Activated CD4-positive, alpha-beta memory T cell treated with anti-CD3 and anti-CD28 coated beads for 36 hours (primary cell): Measurements from ENCODE around the gene ARMH3. TPM values are rescaled to one million over a fixed set of nuclear protein-coding genes. Genes with fewer than 3 reads are reported as not detected.
A peak's percentile ranks its signal among the peaks of the same experiment; 100 is the strongest.
"Not testable (repeated sequence)": the region's sequence is repeated elsewhere in the genome, so short reads cannot be mapped to it uniquely, and the experiment has no call there.

ENCODE experiments used
- CTCF ChIA-PET: fragments of 350-600 bp; sonication (Branson Sonifier 250); formaldehyde crosslinking; loops from one replicate; lab custom pipeline; 2021; ENCODE audit warnings: antibody characterized with exemption, inconsistent platforms; lab: Charles Lee
- POLR2A ChIA-PET: fragments of 350-600 bp; sonication (Branson Sonifier 250); formaldehyde crosslinking; loops from one replicate; lab custom pipeline; 2021; ENCODE audit warnings: antibody characterized with exemption; lab: Charles Lee
- DNase-seq: peaks from one replicate; pipeline ENCODE4 v3.0.0-alpha.2; 2020
- H3K27ac Mint-ChIP-seq: one replicate; pipeline ENCODE4 v1.8.0; 2021; ENCODE audit warnings: mixed read lengths
- H3K27me3 Mint-ChIP-seq: one replicate; pipeline ENCODE4 v1.8.0; 2021; ENCODE audit warnings: mixed read lengths
- H3K36me3 Mint-ChIP-seq: one replicate; pipeline ENCODE4 v1.8.0; 2021; ENCODE audit warnings: mixed read lengths
- H3K4me1 Mint-ChIP-seq: one replicate; pipeline ENCODE4 v1.8.0; 2021; ENCODE audit warnings: low read depth, mixed read lengths
- H3K4me3 Mint-ChIP-seq: one replicate; pipeline ENCODE4 v1.8.0; 2021; ENCODE audit warnings: mild to moderate bottlenecking, mixed read lengths
- H3K9me3 Mint-ChIP-seq: one replicate; pipeline ENCODE4 v1.8.0; 2021; ENCODE audit warnings: mixed read lengths
- intact Hi-C: fragments of 100-400 bp; cut with micrococcal nuclease; formaldehyde crosslinking; loops from one replicate; pipeline ENCODE4 v1.15.1; 2023
- total RNA-seq, 2 experiments: library from RNA; stranded (reverse); gene quantifications; one replicate each; pipeline ENCODE4 v1.2.3, GENCODE V29; 2021

ARMH3 gene
- total RNA-seq, 2 experiments from 2014 or later: 16.1 to 18.8 TPM

DNA sequence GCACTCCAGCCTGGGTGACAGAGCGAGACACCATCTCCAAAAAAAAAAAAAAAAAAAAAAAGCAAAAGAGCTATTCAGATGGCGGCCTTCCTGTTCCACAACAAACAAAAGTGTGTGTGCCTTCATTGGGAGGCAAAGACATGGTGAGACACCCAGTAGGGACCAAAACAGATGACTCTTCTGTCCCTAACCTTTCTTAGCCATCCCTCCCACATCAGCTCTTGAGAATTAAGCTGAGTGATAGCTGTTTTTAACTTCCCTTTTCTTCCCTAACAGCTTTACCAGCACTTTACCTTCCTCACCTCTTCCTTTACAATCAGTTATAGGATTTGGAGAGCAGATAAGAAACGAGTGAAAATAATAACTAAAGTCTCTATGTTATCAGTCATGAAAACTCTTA is 48.2 kb downstream of the ARMH3 start:
- DNase-seq: no peak
- Mint-ChIP-seq H3K4me1 (peaks cover 4% of the 10 kb centered on the region), H3K27me3 (no peaks in the 10 kb centered on the region), H3K4me3 (no peak overlapping the region), H3K9me3 (no peaks in the 10 kb centered on the region), H3K27ac (no peak overlapping the region), H3K36me3 (peaks cover 28% of the 10 kb centered on the region)
- CTCF ChIA-PET: interaction anchor here (3.7 to 7.0 kb wide), 3 partner anchors 65 to 168 kb away, joined by 22 to 248 read pairs (median 69); partner anchors contain the start of gene KCNIP2
- intact Hi-C loops: no loop called here
- POLR2A ChIA-PET: interaction anchor here (0.9 kb wide), 1 partner anchor 57 kb away, joined by 3 read pairs; no protein-coding TSS in a partner anchor

DNA sequence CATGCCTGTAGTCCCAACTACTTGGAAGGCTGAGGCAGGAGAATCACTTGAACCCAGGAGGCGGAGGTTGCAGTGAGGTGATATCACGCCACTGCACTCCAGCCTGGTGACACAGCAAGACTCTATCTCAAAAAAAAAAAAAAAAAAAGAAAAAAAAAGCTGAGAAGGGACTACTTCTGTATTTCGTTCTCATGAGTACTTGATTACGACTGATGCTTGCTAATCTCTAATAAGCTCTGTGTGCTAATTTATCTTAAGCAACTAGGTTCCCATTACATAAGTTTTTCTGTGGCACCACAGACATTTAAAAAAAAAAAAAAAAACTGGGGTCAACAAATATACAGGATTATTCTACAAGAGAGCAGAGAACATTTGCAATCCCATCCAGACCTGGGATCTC is 48.9 kb downstream of the ARMH3 start:
- CTCF ChIA-PET: interaction anchor here (5.9 to 7.0 kb wide), 2 partner anchors 118 to 168 kb away, joined by 69 to 248 read pairs; partner anchors contain the start of gene KCNIP2
- H3K4me3 Mint-ChIP-seq, intact Hi-C loops, H3K27ac Mint-ChIP-seq, DNase-seq, H3K27me3 Mint-ChIP-seq, H3K9me3 Mint-ChIP-seq, H3K4me1 Mint-ChIP-seq, POLR2A ChIA-PET: not testable (repeated sequence)
- H3K36me3 Mint-ChIP-seq: peaks cover 29% of the 10 kb centered on the region

DNA sequence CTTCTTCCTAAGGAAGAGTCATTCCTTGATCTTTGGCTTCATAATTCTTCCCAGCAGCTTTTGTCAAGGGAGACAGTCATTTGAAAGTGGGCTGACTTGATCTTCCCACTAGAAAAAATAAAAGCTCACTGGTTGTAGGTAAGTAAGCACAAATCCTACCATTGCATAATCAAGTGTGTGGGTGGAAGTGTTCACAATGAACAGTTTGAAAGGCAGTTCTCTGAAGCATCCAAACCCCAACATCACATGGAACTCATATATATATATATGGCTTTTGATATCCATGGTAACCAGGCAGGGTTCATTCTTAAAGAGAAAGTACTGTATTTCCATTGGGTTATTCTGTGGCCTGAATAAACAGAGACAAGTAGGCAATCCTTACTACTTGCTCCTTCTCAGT is 51.6 kb downstream of the ARMH3 start:
- H3K9me3 Mint-ChIP-seq: no peaks in the 10 kb centered on the region
- H3K27me3 Mint-ChIP-seq: no peaks in the 10 kb centered on the region
- no peak for DNase-seq
- H3K4me1 Mint-ChIP-seq: peaks cover 18% of the 10 kb centered on the region
- POLR2A ChIA-PET: interaction anchor here (0.7 kb wide), 1 partner anchor 159 kb away, joined by 3 read pairs; no protein-coding TSS in a partner anchor
- H3K4me3 Mint-ChIP-seq: no peak overlapping the region
- H3K27ac Mint-ChIP-seq: no peak overlapping the region
- CTCF ChIA-PET: interaction anchor here (1.1 to 3.6 kb wide), 2 partner anchors 163 to 168 kb away, joined by 5 to 24 read pairs; no protein-coding TSS in a partner anchor
- peaks cover 30% of the 10 kb centered on the region for H3K36me3 Mint-ChIP-seq
- intact Hi-C loops: no loop called here

DNA sequence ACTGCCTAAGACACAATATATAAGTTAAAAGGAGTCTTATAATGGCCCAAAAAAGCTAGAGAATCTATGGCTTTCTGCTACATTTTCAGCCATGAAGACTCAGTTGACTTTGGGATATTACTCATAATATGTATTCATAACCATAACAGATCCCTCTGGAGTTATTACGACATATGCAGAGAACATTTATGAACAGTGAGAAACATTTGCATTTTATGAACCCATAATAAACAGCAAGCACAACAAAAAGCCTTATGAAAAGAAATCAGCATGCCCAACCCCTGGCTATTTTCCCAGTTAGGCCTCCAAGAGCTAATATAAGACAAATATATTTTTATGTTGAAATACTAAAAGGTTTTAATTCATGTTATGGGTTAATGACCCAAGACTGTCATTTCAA is 52.4 kb downstream of the ARMH3 start:
- intact Hi-C loops: no loop called here
- H3K4me1 Mint-ChIP-seq: peaks cover 18% of the 10 kb centered on the region
- CTCF ChIA-PET: interaction anchor here (0.6 to 3.6 kb wide), 3 partner anchors 162 to 202 kb away, joined by 3 to 24 read pairs (median 5); no protein-coding TSS in a partner anchor
- DNase-seq: no peak
- H3K27ac Mint-ChIP-seq: no peak overlapping the region
- H3K9me3 Mint-ChIP-seq: no peaks in the 10 kb centered on the region
- no peak overlapping the region for H3K4me3 Mint-ChIP-seq
- no peaks in the 10 kb centered on the region for H3K27me3 Mint-ChIP-seq
- H3K36me3 Mint-ChIP-seq: peaks cover 31% of the 10 kb centered on the region
- POLR2A ChIA-PET: interaction anchor here (0.7 kb wide), 1 partner anchor 158 kb away, joined by 3 read pairs; no protein-coding TSS in a partner anchor

DNA sequence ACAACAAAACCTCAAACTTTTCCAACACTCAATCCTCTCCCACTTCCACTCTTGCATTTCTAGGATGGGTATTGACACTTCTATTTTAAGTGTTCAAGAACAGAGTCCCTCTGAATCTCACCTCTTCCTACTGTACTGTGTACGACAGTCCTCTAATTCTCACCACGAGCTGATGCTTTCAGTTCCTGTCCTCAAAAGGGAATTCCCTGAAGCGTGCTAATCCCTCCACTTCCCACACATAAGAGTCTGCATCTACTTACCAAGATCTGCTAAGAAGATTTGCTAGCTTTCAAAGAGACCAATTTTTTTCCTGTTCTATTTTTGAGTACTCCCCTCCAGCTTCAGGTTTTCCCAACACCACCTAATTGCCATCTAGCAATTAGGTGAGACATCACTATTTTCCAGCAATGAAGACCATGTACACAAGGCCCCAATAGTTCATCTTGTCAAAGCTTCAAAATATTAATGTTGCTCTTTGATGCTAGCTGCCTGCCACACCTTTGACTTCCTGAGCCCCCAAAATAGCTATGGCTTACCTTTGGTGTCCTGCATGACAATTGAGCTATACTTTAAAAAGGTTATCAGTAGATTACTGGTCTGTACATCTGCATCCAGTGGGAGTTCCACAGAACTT is 54.4 kb downstream of the ARMH3 start:
- DNase-seq: peak; percentile 10
- no peak overlapping the region for H3K27ac Mint-ChIP-seq
- H3K4me1 Mint-ChIP-seq: peaks cover 18% of the 10 kb centered on the region
- H3K9me3 Mint-ChIP-seq: no peaks in the 10 kb centered on the region
- ChIA-PET CTCF (interaction anchor here (0.7 to 3.6 kb wide), 5 partner anchors 9 to 160 kb away, joined by 3 to 24 read pairs (median 6); no protein-coding TSS in a partner anchor), POLR2A (interaction anchor here (0.6 to 1.1 kb wide), 2 partner anchors 131 to 1014 kb away, joined by 3 read pairs; no protein-coding TSS in a partner anchor)
- H3K36me3 Mint-ChIP-seq: peaks cover 28% of the 10 kb centered on the region
- intact Hi-C loops: no loop called here
- H3K4me3 Mint-ChIP-seq: no peak overlapping the region
- no peaks in the 10 kb centered on the region for H3K27me3 Mint-ChIP-seq

DNA sequence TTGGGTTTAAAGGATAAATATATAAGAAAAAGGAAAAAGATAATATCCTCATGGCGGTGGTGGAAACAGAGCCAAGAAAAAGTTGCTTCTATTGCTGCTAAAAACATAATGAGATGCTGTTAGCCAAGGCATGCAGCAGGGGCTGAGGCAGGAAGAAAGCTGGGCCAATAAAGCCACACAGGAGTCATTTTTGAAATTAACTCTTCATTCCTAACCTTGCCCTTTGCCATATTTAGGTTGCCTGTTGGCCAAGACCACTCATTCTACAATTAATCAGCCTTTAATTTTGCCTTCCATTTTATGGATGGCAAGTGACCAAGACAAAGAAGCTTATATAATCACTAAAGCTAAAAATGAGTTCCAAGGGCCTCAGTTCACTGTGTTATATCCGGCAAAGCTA is 58.2 kb downstream of the ARMH3 start:
- no peak overlapping the region for H3K4me3 Mint-ChIP-seq
- no peaks in the 10 kb centered on the region for H3K27me3 Mint-ChIP-seq
- DNase-seq: no peak
- peaks cover 18% of the 10 kb centered on the region for H3K36me3 Mint-ChIP-seq
- ChIA-PET CTCF (interaction anchor here (2.4 to 4.0 kb wide), 2 partner anchors 12 to 157 kb away, joined by 13 to 30 read pairs; no protein-coding TSS in a partner anchor), POLR2A (no interaction called here)
- H3K4me1 Mint-ChIP-seq: peaks cover 22% of the 10 kb centered on the region
- no peaks in the 10 kb centered on the region for H3K9me3 Mint-ChIP-seq
- intact Hi-C loops: no loop called here
- no peak overlapping the region for H3K27ac Mint-ChIP-seq

DNA sequence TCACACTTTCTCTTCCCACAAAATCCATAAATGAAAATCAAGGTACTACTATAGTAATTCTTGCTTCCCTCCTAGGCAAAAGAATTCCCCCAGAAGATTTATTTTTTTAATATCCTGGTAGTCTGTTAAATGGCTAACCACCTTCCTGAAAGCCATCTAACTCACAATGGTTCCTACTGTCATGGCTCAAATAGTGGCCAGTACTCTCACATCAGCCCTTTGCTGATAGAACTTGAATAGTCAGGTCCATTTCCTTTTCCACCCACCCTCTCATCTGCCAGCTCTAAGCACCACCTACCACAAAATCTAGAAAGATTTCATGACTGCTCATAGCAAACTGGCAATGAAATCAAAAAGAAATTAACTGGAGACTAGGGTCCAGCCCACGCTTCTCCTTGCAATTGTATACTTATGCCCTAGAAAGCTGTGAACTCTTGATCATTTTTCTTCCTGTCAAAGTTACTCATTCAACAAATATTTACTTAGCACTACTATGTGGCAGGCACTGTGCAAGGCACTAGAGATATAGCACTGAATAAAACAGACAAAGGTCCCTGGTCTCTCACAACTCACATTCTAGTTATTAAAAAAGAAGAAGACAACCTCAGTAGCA is 60.4 kb downstream of the ARMH3 start:
- intact Hi-C loops: no loop called here
- POLR2A ChIA-PET: no interaction called here
- Mint-ChIP-seq H3K9me3 (no peaks in the 10 kb centered on the region), H3K4me3 (no peak overlapping the region), H3K27me3 (no peaks in the 10 kb centered on the region), H3K27ac (no peak overlapping the region), H3K36me3 (peaks cover 19% of the 10 kb centered on the region), H3K4me1 (peaks cover 9% of the 10 kb centered on the region)
- CTCF ChIA-PET: interaction anchor here (0.8 to 4.0 kb wide), 4 partner anchors 14 to 106 kb away, joined by 3 to 30 read pairs (median 4); no protein-coding TSS in a partner anchor
- DNase-seq: no peak

DNA sequence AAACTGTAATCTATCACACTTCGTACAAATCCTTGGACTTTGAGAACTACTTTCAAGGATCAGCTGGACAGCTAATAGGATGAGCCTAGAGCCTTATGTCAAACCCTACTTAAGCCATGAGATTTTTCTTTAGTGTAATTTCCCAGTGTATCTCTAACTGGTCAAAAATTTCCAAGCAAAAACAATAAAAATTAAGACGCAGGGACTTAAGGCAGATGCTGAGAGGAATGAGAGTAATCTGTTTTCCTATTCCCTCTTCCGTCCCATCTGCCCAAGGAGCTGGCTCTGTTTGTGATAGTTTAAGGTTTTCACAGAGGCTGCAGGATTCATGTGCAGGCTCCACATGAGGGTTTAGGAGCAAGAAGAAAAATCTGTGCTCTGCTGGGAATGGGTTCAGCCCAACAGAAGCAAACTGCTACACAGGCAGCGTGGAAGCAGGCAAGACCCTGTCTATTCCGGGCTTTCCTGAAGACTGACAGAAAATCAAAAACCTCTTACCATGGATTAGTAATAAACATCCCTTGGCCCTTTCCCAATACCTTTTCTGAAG is 62.2 kb downstream of the ARMH3 start:
- POLR2A ChIA-PET: no interaction called here

DNA sequence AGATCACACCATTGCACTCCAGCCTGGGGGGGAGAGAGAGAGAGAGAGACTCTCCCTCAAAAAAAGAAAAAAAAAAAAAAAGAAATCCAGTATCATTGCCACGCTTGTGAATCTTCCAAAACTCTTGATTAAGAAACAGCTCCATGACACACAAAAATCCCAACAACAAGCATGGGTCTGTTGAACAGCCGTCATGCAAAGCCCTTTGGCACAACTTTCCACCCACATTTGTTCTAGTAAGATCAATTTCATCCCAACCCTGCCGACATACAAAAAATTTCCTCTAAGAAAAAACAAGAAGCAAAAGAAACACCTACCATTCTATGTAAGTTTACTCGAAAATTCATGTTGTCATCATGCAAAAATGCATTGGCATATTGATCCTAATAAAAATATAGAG is 62.8 kb downstream of the ARMH3 start:
- no peak overlapping the region for H3K27ac Mint-ChIP-seq
- peaks cover 9% of the 10 kb centered on the region for H3K4me1 Mint-ChIP-seq
- H3K27me3 Mint-ChIP-seq: no peaks in the 10 kb centered on the region
- no peak overlapping the region for H3K4me3 Mint-ChIP-seq
- peaks cover 21% of the 10 kb centered on the region for H3K36me3 Mint-ChIP-seq
- CTCF ChIA-PET: interaction anchor here (0.6 to 2.0 kb wide), 3 partner anchors 17 to 1036 kb away, joined by 3 to 6 read pairs (median 4); no protein-coding TSS in a partner anchor
- POLR2A ChIA-PET: no interaction called here
- intact Hi-C loops: no loop called here
- DNase-seq: no peak
- H3K9me3 Mint-ChIP-seq: no peaks in the 10 kb centered on the region

More for the DNA sequence above, 62.2 kb downstream of the ARMH3 start:
- Mint-ChIP-seq H3K4me1 (peaks cover 9% of the 10 kb centered on the region), H3K27ac (no peak overlapping the region), H3K36me3 (peaks cover 24% of the 10 kb centered on the region), H3K4me3 (no peak overlapping the region), H3K27me3 (no peaks in the 10 kb centered on the region), H3K9me3 (no peaks in the 10 kb centered on the region)
- intact Hi-C loops: no loop called here
- CTCF ChIA-PET: interaction anchor here (0.6 to 2.0 kb wide), 4 partner anchors 17 to 1036 kb away, joined by 3 to 6 read pairs (median 4); no protein-coding TSS in a partner anchor
- no peak for DNase-seq

DNA sequence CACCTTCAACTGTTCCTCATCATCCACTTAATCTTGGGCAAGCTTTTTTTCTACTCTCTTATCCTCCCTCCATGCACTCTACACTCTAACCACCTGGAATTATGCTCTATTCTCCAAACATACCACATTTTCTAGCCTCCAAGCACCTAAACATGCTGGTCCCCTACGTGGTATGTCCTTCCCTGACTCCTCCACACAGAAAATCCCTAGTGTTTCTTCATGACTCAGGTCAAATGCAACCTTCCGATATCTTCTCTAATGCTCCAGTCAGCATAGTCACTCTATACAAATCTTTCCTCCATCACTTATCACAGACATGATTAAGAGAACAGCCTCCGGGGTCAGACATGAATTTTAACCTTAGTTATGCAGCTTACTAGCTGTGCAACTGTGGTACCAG is 68.8 kb downstream of the ARMH3 start:
- H3K27ac Mint-ChIP-seq: no peak overlapping the region

DNA sequence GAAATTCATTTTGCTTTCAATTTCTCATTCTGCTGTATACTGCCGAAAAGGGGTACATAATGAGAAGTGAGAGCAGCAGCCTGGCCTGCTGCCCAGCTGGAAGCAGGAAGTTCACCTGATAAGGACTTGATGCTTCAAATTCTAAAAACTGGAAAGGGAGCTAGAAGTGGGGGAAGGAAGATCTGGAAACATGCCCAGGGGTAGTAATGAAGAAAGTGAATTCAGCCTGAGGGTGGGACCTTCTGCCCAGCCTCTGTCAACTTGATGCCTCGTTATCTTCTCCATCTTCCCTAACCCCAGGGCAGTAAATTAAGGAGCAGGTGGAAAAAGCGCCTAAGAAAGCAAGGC is 69.4 kb downstream of the ARMH3 start:
- no peaks in the 10 kb centered on the region for H3K9me3 Mint-ChIP-seq
- no peaks in the 10 kb centered on the region for H3K4me1 Mint-ChIP-seq
- H3K36me3 Mint-ChIP-seq: peaks cover 13% of the 10 kb centered on the region
- CTCF ChIA-PET: no interaction called here
- no peaks in the 10 kb centered on the region for H3K27me3 Mint-ChIP-seq
- DNase-seq: no peak
- POLR2A ChIA-PET: no interaction called here
- H3K27ac Mint-ChIP-seq: no peak overlapping the region
- no peak overlapping the region for H3K4me3 Mint-ChIP-seq
- intact Hi-C loops: no loop called here

More for the DNA sequence above, 68.8 kb downstream of the ARMH3 start:
- H3K9me3 Mint-ChIP-seq: no peaks in the 10 kb centered on the region
- ChIA-PET POLR2A (no interaction called here), CTCF (no interaction called here)
- intact Hi-C loops: no loop called here
- H3K4me1 Mint-ChIP-seq: no peaks in the 10 kb centered on the region
- DNase-seq: no peak
- peaks cover 15% of the 10 kb centered on the region for H3K36me3 Mint-ChIP-seq
- H3K27me3 Mint-ChIP-seq: no peaks in the 10 kb centered on the region
- no peak overlapping the region for H3K4me3 Mint-ChIP-seq

DNA sequence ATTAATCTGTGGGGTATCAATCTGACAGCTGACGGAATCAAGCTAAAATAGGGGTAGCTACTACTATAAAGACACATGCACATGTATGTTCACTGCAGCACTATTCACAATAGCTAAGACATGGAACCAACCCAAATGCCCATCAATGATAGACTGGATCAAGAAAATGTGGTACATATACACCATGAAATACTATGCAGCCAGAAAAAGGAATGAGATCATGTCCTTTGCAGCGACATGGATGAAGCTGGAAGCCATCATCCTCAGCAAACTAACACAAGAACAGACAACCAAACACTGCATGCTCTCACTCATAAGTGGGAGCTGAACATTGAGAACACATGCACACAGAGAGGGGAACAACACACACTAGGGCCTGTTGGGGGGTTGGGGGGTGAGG is 75.3 kb downstream of the ARMH3 start:
- intact Hi-C loops, DNase-seq, POLR2A ChIA-PET, H3K27me3 Mint-ChIP-seq, H3K4me3 Mint-ChIP-seq, CTCF ChIA-PET, H3K9me3 Mint-ChIP-seq, H3K4me1 Mint-ChIP-seq, H3K27ac Mint-ChIP-seq: not testable (repeated sequence)
- H3K36me3 Mint-ChIP-seq: peaks cover 10% of the 10 kb centered on the region
